ENCODE data around the gene PFN3. TPM values are rescaled to one million over a fixed set of nuclear protein-coding genes. Genes with fewer than 3 reads are reported as not detected.
"Not testable (repeated sequence)": the region's sequence is repeated elsewhere in the genome, so short reads cannot be mapped to it uniquely, and the experiment has no call there.

PFN3 gene
- total RNA-seq, 1 donor from 2014 or later: not detected

GRCh38 chr5:177364159-177364962, 36.1 kb downstream of the PFN3 start:
- DNase-seq (ENCODE audit: low read depth): no peak
- no peak overlapping the region for H3K4me3 ChIP-seq (ENCODE audit: low read depth, low read length)
- TF ChIP-seq CTCF (IDR thresholded peaks at IDR 0.05; ENCODE audit: insufficient read depth, low read length, poor library complexity, severe bottlenecking): no peak
- H3K36me3 ChIP-seq (ENCODE audit: control insufficient read depth, insufficient read depth, low read length): no peaks in the 10 kb centered on the region
- no peaks in the 10 kb centered on the region for H3K27me3 ChIP-seq (ENCODE audit: control insufficient read depth, insufficient read depth, low read length)

GRCh38 chr5:177363565-177363964, 36.9 kb downstream of the PFN3 start:
- H3K4me3 ChIP-seq (ENCODE audit: low read depth, low read length): peak overlapping the region; percentile 49
- no peak for TF ChIP-seq CTCF (IDR thresholded peaks at IDR 0.05; ENCODE audit: insufficient read depth, low read length, poor library complexity, severe bottlenecking)
- no peak for DNase-seq (ENCODE audit: low read depth)

GRCh38 chr5:177362610-177363507, 37.6 kb downstream of the PFN3 start:
- DNase-seq (ENCODE audit: low read depth): no peak
- TF ChIP-seq CTCF (IDR thresholded peaks at IDR 0.05; ENCODE audit: insufficient read depth, low read length, poor library complexity, severe bottlenecking): no peak
- H3K4me3 ChIP-seq (ENCODE audit: low read depth, low read length): peak overlapping the region; percentile 49
- H3K27me3 ChIP-seq (ENCODE audit: control insufficient read depth, insufficient read depth, low read length): no peaks in the 10 kb centered on the region
- H3K36me3 ChIP-seq (ENCODE audit: control insufficient read depth, insufficient read depth, low read length): no peaks in the 10 kb centered on the region

More at GRCh38 chr5:177363565-177363964, 36.9 kb downstream of the PFN3 start:
- Histone ChIP-seq H3K36me3 (ENCODE audit: control insufficient read depth, insufficient read depth, low read length) (no peaks in the 10 kb centered on the region), H3K27me3 (ENCODE audit: control insufficient read depth, insufficient read depth, low read length) (no peaks in the 10 kb centered on the region)

- no peak for TF ChIP-seq CTCF (IDR thresholded peaks at IDR 0.05; ENCODE audit: insufficient read depth, low read length, poor library complexity, severe bottlenecking)
- no peaks in the 10 kb centered on the region for H3K36me3 ChIP-seq (ENCODE audit: control insufficient read depth, insufficient read depth, low read length)
- DNase-seq (ENCODE audit: low read depth): no peak
- H3K27me3 ChIP-seq (ENCODE audit: control insufficient read depth, insufficient read depth, low read length): peaks cover 2% of the 10 kb centered on the region
- H3K4me3 ChIP-seq (ENCODE audit: low read depth, low read length): no peak overlapping the region
These were observed 38.2 kb downstream of the PFN3 start for GRCh38 chr5:177362292-177362609.

- H3K27me3 ChIP-seq (ENCODE audit: control insufficient read depth, insufficient read depth, low read length): peaks cover 2% of the 10 kb centered on the region
- TF ChIP-seq CTCF (IDR thresholded peaks at IDR 0.05; ENCODE audit: insufficient read depth, low read length, poor library complexity, severe bottlenecking): no peak
- no peak for DNase-seq (ENCODE audit: low read depth)
- H3K4me3 ChIP-seq (ENCODE audit: low read depth, low read length): no peak overlapping the region
- H3K36me3 ChIP-seq (ENCODE audit: control insufficient read depth, insufficient read depth, low read length): no peaks in the 10 kb centered on the region
These were observed 38.8 kb downstream of the PFN3 start for GRCh38 chr5:177361418-177362291.

- DNase-seq (ENCODE audit: low read depth); H3K36me3 ChIP-seq (ENCODE audit: control insufficient read depth, insufficient read depth, low read length); H3K4me3 ChIP-seq (ENCODE audit: low read depth, low read length); H3K27me3 ChIP-seq (ENCODE audit: control insufficient read depth, insufficient read depth, low read length): not testable (repeated sequence)
These were observed 39.7 kb downstream of the PFN3 start for GRCh38 chr5:177360740-177361139.
